Measurements from ENCODE around the gene CDC14A. TPM values are rescaled to one million over a fixed set of nuclear protein-coding genes. Genes with fewer than 3 reads are reported as not detected.

Gene CDC14A
- total RNA-seq, 1 experiment from 2014 or later = 3.4 TPM

GRCh38 chr1:100380635-100381034, 28.3 kb downstream of the CDC14A start:
- Histone ChIP-seq H3K27ac (ENCODE audit: low read length) (no peak overlapping the region), H3K9me3 (ENCODE audit: low read length) (no peaks in the 10 kb centered on the region), H3K27me3 (ENCODE audit: low read length) (no peaks in the 10 kb centered on the region), H3K36me3 (ENCODE audit: low read depth, low read length) (no peaks in the 10 kb centered on the region), H3K4me3 (ENCODE audit: low read length) (no peak overlapping the region), H3K79me2 (ENCODE audit: low read length) (no peaks in the 10 kb centered on the region), H3K4me2 (ENCODE audit: low read length) (no peak overlapping the region), H3K9ac (ENCODE audit: low read length) (no peak overlapping the region), H3K4me1 (ENCODE audit: insufficient read depth, low read length) (no peaks in the 10 kb centered on the region), H2AFZ (ENCODE audit: low read length) (no peak overlapping the region), H3K9me2 (replicated peaks; ENCODE audit: low read length) (no peaks in the 10 kb centered on the region), H4K20me1 (ENCODE audit: low read length) (no peaks in the 10 kb centered on the region), H3F3A (ENCODE audit: low read length, unreplicated experiment) (no peaks in the 10 kb centered on the region)
- no peak for TF ChIP-seq EZH2phosphoT487 (IDR thresholded peaks at IDR 0.05; ENCODE audit: borderline replicate concordance, low read length)
- TF ChIP-seq EZH2 (IDR thresholded peaks at IDR 0.05; ENCODE audit: low read length, unreplicated experiment) = no peak
- ChIA-PET CTCF (no interaction called here), POLR2A (ENCODE audit: unreplicated experiment) (no interaction called here)
- DNase-seq (no peak), ATAC-seq (no peak)
- no TSS peak for BruUV-seq (replicated peaks)
- intact Hi-C loops (cut with micrococcal nuclease) = no loop called here

GRCh38 chr1:100382657-100383056, 30.4 kb downstream of the CDC14A start:
- CTCF ChIA-PET = no interaction called here
- no peak for ATAC-seq
- no peak overlapping the region for H3K9ac ChIP-seq (ENCODE audit: low read length)

GRCh38 chr1:100383743-100384405, 31.6 kb downstream of the CDC14A start:
- ChIA-PET CTCF (no interaction called here), POLR2A (ENCODE audit: unreplicated experiment) (no interaction called here)
- H4K20me1 ChIP-seq (ENCODE audit: low read length) = no peaks in the 10 kb centered on the region
- H3K27ac ChIP-seq (ENCODE audit: low read length) = no peak overlapping the region
- ATAC-seq = no peak
- H3K4me2 ChIP-seq (ENCODE audit: low read length) = no peak overlapping the region
- H3K4me3 ChIP-seq (ENCODE audit: low read length) = no peak overlapping the region
- no peaks in the 10 kb centered on the region for H3K79me2 ChIP-seq (ENCODE audit: low read length)
- H3K9ac ChIP-seq (ENCODE audit: low read length) = no peak overlapping the region
- H3K27me3 ChIP-seq (ENCODE audit: low read length) = no peaks in the 10 kb centered on the region
- no peak overlapping the region for H2AFZ ChIP-seq (ENCODE audit: low read length)
- BruUV-seq (replicated peaks) = no TSS peak
- H3K4me1 ChIP-seq (ENCODE audit: insufficient read depth, low read length) = no peaks in the 10 kb centered on the region
- intact Hi-C loops (cut with micrococcal nuclease) = no loop called here
- no peaks in the 10 kb centered on the region for H3K36me3 ChIP-seq (ENCODE audit: low read depth, low read length)
- TF ChIP-seq CTCF (conservative IDR thresholded peaks at IDR 0.05; ENCODE audit: low read depth, low read length) = no peak
- H3K9me3 ChIP-seq (ENCODE audit: low read length) = no peaks in the 10 kb centered on the region
- H3F3A ChIP-seq (ENCODE audit: low read length, unreplicated experiment) = no peaks in the 10 kb centered on the region
- DNase-seq = no peak
- H3K9me2 ChIP-seq (replicated peaks; ENCODE audit: low read length) = no peaks in the 10 kb centered on the region

More at GRCh38 chr1:100382657-100383056, 30.4 kb downstream of the CDC14A start:
- Histone ChIP-seq H3K27me3 (ENCODE audit: low read length) (no peaks in the 10 kb centered on the region), H2AFZ (ENCODE audit: low read length) (no peak overlapping the region), H3K4me3 (ENCODE audit: low read length) (no peak overlapping the region), H3K4me2 (ENCODE audit: low read length) (no peak overlapping the region), H3F3A (ENCODE audit: low read length, unreplicated experiment) (no peaks in the 10 kb centered on the region), H3K9me2 (replicated peaks; ENCODE audit: low read length) (no peaks in the 10 kb centered on the region), H3K27ac (ENCODE audit: low read length) (no peak overlapping the region), H3K4me1 (ENCODE audit: insufficient read depth, low read length) (no peaks in the 10 kb centered on the region), H3K79me2 (ENCODE audit: low read length) (no peaks in the 10 kb centered on the region), H3K9me3 (ENCODE audit: low read length) (no peaks in the 10 kb centered on the region), H3K36me3 (ENCODE audit: low read depth, low read length) (no peaks in the 10 kb centered on the region), H4K20me1 (ENCODE audit: low read length) (no peaks in the 10 kb centered on the region)
- no peak for TF ChIP-seq EZH2phosphoT487 (IDR thresholded peaks at IDR 0.05; ENCODE audit: borderline replicate concordance, low read length)
- no peak for TF ChIP-seq EZH2 (IDR thresholded peaks at IDR 0.05; ENCODE audit: low read length, unreplicated experiment)
- no peak for TF ChIP-seq CTCF (conservative IDR thresholded peaks at IDR 0.05; ENCODE audit: low read depth, low read length)
- POLR2A ChIA-PET (ENCODE audit: unreplicated experiment) = interaction anchor here (0.6 kb wide), 1 partner anchor 14 kb away, joined by 8 read pairs; no protein-coding TSS in a partner anchor
- BruUV-seq (replicated peaks) = no TSS peak
- no peak for DNase-seq
- intact Hi-C loops (cut with micrococcal nuclease) = no loop called here
